Measurements from ENCODE around the gene CDRT15. TPM values are rescaled to one million over a fixed set of nuclear protein-coding genes. Genes with fewer than 3 reads are reported as not detected.

CDRT15 gene
- total RNA-seq, 1 experiment from 2014 or later: not detected

DNA sequence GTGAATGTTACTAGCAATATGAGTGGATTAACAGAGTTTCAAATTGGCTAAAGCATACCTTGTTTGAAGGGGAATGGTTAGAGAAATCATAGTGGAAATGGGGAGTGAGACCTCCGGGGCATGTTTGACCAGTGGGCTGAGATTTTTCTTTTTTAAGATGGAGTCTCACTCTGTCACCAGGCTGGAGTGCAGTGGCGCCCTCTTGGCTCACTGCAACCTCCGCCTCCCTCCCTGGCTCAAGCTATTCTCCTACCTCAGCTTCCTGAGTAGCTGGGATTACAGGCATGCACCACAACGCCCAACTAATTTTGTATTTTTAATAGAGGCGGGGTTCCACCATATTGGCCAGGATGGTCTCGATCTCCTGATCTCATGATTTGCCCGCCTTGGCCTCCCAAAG is 9.6 kb downstream of the CDRT15 start:
- no peak for DNase-seq (ENCODE audit: low read depth in 1 of 2, low spot score in 2 of 2)
- no peak overlapping the region for H3K4me3 ChIP-seq

DNA sequence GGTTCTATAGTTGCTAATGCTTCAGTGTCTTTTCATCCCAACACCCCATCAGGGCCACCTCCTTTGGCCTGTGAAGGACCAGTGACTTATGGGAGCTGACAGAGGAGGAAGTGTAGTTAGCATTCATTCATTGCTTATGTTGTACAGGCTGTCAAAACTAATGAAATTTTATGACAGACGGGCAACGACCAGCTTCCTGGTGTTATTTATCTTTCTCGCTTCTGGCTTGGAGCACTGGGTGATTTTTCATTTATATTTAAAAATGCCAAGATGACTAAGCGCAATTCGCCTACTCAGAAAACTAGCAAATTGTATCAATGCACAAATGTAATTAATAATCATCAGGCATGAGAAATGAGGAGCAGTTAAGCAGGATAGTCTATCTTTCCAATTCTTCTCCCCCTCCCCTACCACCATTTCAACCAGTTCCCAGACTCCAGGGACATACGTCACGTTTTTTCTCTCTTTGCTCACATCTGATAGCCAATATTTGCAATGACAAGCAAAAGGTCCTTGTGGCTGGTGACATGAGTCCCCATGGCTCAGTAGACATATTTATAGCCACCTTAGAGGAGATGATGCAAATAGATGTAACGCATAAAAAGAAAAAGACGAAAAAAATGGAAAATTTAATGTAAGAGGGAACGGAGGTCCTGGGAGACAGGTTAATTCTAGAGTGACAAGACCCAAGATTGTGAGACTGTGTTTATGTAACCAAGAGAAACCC is 11.2 kb downstream of the CDRT15 start:
- Histone ChIP-seq H3K27me3 (replicated peaks) (no peaks in the 10 kb centered on the region), H3K9me3 (replicated peaks) (no peaks in the 10 kb centered on the region), H3K4me3 (no peak overlapping the region), H3K36me3 (no peaks in the 10 kb centered on the region), H3K4me1 (replicated peaks) (peaks cover 7% of the 10 kb centered on the region; the same call in 1 of the 2 replicates), H3K27ac (no peak overlapping the region)
- DNase-seq (ENCODE audit: low read depth in 1 of 2, low spot score in 2 of 2): no peak

More for the DNA sequence above, 9.6 kb downstream of the CDRT15 start:
- Histone ChIP-seq H3K4me1 (replicated peaks) (peaks cover 7% of the 10 kb centered on the region; the same call in 1 of the 2 replicates), H3K27me3 (replicated peaks) (no peaks in the 10 kb centered on the region), H3K27ac (no peak overlapping the region), H3K36me3 (no peaks in the 10 kb centered on the region), H3K9me3 (replicated peaks) (no peaks in the 10 kb centered on the region)

DNA sequence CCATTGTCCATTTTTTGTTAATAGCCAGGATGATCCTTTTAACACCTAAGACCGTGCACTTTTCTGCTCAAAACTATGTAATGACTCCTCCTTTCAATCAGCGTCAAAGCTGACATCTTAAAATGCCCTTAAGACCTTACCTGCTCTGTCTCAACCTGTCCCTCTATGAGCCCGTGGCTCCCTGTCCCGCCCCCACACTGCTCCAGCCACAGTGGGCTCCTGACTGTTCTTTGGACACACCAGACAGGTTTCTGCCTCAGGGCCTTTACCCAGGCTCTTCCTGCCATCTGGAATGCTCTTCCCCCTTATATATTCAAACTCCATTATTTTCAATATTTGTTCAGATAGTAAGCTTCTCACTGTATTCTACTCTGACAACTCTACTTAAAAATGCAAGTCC is 14.1 kb downstream of the CDRT15 start:
- Histone ChIP-seq H3K36me3 (no peaks in the 10 kb centered on the region), H3K27me3 (replicated peaks) (no peaks in the 10 kb centered on the region), H3K9me3 (replicated peaks) (no peaks in the 10 kb centered on the region), H3K4me1 (replicated peaks) (no peaks in the 10 kb centered on the region), H3K4me3 (no peak overlapping the region), H3K27ac (no peak overlapping the region)
- DNase-seq (ENCODE audit: low read depth in 1 of 2, low spot score in 2 of 2): no peak

DNA sequence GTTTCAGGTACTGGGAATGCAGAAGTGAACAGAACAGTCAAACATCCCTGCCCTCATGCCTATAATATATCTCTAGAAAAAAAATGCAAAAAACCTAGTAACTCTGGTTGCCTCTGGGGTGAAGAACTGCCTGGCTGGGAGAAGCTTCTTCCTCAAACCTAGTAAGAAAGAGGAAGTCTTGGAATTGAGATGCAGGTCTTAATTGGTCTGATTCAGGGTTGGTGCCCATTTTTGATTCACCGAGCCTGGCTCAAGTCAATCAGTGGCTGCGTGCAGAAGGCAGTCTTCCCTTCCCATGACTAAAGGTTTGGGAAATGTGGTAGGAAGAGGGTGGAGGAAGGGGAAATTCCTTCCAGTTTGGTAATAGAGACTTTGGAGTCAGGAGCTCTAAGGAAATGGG is 22.4 kb downstream of the CDRT15 start:
- Histone ChIP-seq H3K4me3 (no peak overlapping the region), H3K27ac (no peak overlapping the region), H3K9me3 (replicated peaks) (no peaks in the 10 kb centered on the region), H3K36me3 (peaks cover 3% of the 10 kb centered on the region; the same call in 1 of the 2 replicates), H3K4me1 (replicated peaks) (no peaks in the 10 kb centered on the region), H3K27me3 (replicated peaks) (no peaks in the 10 kb centered on the region)
- no peak for DNase-seq (ENCODE audit: low read depth in 1 of 2, low spot score in 2 of 2)

DNA sequence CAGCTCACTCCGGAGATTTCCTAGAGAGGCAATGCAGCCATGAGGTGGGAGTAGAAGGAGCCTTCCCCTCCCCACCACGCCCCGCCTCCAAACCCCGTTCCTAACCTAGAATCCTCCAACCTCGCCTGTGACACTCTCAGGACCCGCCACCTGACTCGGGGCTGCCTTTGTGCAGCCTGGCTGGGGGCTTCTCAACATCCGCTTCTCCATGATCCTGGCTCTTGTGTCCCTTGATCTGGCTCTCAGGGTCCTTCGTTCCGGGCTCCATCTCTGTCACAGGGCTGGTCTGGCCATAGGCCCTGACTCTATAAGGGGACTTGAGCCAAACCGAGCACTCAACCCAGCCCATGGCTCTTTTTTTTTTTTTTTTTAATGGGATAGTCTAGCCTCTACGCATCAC is 24.3 kb downstream of the CDRT15 start:
- Histone ChIP-seq H3K27me3 (replicated peaks) (no peaks in the 10 kb centered on the region), H3K36me3 (peaks cover 3% of the 10 kb centered on the region; the same call in 1 of the 2 replicates), H3K27ac (no peak overlapping the region), H3K9me3 (replicated peaks) (no peaks in the 10 kb centered on the region), H3K4me1 (replicated peaks) (no peaks in the 10 kb centered on the region), H3K4me3 (no peak overlapping the region)
- no peak for DNase-seq (ENCODE audit: low read depth in 1 of 2, low spot score in 2 of 2)

DNA sequence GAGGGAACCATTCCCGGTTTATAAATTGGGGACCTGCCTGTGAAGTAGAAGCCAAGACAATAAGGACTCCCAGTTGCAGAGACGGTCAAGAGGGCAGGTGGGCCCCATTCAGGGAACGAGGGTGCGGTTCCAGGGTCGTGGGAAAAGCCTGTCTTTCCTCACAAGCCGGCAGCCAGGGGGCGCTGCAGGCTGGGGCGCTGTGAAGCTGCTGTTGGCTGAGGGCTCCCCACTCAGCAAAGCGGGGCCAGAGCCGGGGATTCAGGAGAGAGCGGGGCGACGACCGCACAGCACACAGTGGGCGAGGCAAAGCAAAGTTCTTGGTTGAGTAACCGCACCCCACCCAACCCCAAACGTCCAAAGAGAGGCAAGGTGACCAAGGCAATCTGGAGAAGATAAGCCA is 24.9 kb downstream of the CDRT15 start:
- Histone ChIP-seq H3K27ac (no peak overlapping the region), H3K4me1 (replicated peaks) (no peaks in the 10 kb centered on the region), H3K9me3 (replicated peaks) (no peaks in the 10 kb centered on the region), H3K27me3 (replicated peaks) (no peaks in the 10 kb centered on the region), H3K36me3 (peaks cover 3% of the 10 kb centered on the region; the same call in 1 of the 2 replicates), H3K4me3 (no peak overlapping the region)
- no peak for DNase-seq (ENCODE audit: low read depth in 1 of 2, low spot score in 2 of 2)

DNA sequence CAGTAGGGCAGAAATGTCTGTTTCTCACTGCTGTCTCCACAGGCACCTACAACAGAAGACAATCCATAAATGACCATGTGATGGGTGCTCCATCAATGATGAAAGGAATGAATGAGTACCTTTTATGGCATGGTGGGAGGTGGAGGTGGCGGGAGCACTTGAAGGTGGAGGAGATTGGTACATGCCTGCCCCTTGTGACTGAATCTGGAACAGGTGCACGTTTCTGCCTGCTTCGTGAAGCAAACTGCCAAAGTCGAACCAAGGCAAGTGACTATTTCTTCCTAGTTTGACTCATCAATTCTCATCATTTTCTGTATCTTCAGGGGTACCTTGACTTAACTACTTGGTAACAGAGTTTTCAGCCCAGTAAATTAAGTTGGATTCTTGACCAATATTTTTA is 25.4 kb downstream of the CDRT15 start:
- Histone ChIP-seq H3K27me3 (replicated peaks) (no peaks in the 10 kb centered on the region), H3K27ac (no peak overlapping the region), H3K9me3 (replicated peaks) (no peaks in the 10 kb centered on the region), H3K4me1 (replicated peaks) (no peaks in the 10 kb centered on the region), H3K36me3 (peaks cover 3% of the 10 kb centered on the region; the same call in 1 of the 2 replicates), H3K4me3 (no peak overlapping the region)
- no peak for DNase-seq (ENCODE audit: low read depth in 1 of 2, low spot score in 2 of 2)

DNA sequence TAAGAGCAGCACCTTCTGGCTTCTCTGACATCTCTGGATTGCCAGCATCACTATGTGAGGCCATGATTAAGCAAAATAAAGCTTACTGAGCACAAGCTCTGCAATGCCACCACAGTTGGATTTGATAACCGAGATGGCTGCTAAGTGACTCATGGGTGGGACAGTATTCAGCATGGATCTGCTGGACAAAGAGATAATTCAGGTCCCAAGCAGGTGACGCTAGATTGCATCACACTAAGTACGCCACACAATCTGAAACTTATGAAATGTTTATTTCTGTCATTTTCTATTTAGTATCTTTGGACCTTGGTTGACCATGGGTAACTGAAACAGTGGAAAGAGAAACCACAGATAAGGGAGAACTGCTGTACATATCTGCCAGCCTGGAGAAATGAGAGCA is 27.4 kb downstream of the CDRT15 start:
- no peak for DNase-seq (ENCODE audit: low read depth in 1 of 2, low spot score in 2 of 2)
- Histone ChIP-seq H3K27me3 (replicated peaks) (no peaks in the 10 kb centered on the region), H3K36me3 (peaks cover 3% of the 10 kb centered on the region; the same call in 1 of the 2 replicates), H3K4me1 (replicated peaks) (peaks cover 4% of the 10 kb centered on the region; the same call in 1 of the 2 replicates), H3K9me3 (replicated peaks) (no peaks in the 10 kb centered on the region), H3K4me3 (no peak overlapping the region), H3K27ac (no peak overlapping the region)

DNA sequence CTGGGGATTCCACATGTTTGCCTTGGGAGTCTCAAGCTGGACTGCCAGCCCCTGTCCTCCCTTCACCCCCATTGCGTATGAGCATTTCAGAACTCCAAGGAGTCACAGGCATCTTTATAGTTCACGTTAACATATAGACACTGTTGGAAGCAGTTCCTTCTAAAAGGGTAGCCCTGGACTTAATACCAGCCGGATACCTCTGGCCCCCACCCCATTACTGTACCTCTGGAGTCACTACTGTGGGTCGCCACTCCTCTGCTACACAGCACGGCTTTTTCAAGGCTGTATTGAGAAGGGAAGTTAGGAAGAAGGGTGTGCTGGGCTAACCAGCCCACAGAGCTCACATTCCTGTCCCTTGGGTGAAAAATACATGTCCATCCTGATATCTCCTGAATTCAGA is 28.9 kb downstream of the CDRT15 start:
- Histone ChIP-seq H3K27me3 (replicated peaks) (no peaks in the 10 kb centered on the region), H3K27ac (no peak overlapping the region), H3K4me3 (no peak overlapping the region), H3K4me1 (replicated peaks) (peaks cover 4% of the 10 kb centered on the region; the same call in 1 of the 2 replicates), H3K9me3 (replicated peaks) (no peaks in the 10 kb centered on the region), H3K36me3 (peaks cover 3% of the 10 kb centered on the region; the same call in 1 of the 2 replicates)
- no peak for DNase-seq (ENCODE audit: low read depth in 1 of 2, low spot score in 2 of 2)

DNA sequence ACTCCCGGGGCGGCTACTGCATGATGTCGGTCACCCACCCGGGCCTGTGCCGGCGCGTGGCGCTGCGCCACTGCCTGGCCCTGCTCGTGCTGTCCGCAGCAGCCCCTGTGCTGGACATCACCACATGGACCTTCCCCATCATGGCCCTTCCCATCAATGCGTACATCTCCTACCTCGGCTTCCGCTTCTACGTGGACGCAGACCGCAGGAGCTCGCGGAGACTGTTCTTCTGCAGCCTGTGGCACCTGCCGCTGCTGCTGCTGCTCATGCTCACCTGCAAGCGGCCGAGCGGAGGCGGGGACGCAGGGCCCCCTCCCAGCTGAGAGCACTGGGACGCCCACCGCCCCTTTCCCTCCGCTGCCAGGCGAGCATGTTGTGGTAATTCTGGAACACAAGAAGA is 29.8 kb downstream of the CDRT15 start:
- Histone ChIP-seq H3K4me1 (replicated peaks) (peaks cover 4% of the 10 kb centered on the region; the same call in 1 of the 2 replicates), H3K9me3 (replicated peaks) (no peaks in the 10 kb centered on the region), H3K36me3 (peaks cover 3% of the 10 kb centered on the region; the same call in 1 of the 2 replicates), H3K4me3 (no peak overlapping the region), H3K27me3 (replicated peaks) (no peaks in the 10 kb centered on the region), H3K27ac (no peak overlapping the region)
- DNase-seq (ENCODE audit: low read depth in 1 of 2, low spot score in 2 of 2): no peak

DNA sequence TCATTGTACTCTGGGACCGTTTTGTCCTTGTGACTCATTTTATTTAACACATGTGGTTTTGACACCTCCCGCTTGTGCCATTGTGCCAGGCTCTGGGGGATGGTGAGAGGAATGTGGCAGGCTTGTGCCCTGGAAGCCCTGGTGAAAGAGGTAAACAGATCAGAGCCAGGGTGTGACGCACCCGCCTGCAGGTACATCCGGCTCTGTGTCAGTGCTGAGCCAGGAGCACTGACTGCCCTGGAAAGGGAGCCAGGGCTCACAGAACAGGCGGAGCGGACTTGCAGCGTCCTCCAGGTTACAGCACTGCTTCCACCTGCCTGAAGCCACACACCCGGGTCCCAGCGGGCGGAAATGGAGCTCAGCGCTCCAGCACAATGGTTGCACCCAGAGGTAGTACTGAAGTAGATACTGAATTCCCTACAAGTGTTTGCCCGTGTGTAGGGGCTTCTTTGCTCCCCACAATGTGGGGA is 30.6 kb downstream of the CDRT15 start:
- Histone ChIP-seq H3K4me1 (replicated peaks) (peaks cover 4% of the 10 kb centered on the region; the same call in 1 of the 2 replicates), H3K27me3 (replicated peaks) (no peaks in the 10 kb centered on the region), H3K27ac (no peak overlapping the region), H3K9me3 (replicated peaks) (no peaks in the 10 kb centered on the region), H3K4me3 (no peak overlapping the region), H3K36me3 (peaks cover 3% of the 10 kb centered on the region; the same call in 1 of the 2 replicates)
- no peak for DNase-seq (ENCODE audit: low read depth in 1 of 2, low spot score in 2 of 2)

DNA sequence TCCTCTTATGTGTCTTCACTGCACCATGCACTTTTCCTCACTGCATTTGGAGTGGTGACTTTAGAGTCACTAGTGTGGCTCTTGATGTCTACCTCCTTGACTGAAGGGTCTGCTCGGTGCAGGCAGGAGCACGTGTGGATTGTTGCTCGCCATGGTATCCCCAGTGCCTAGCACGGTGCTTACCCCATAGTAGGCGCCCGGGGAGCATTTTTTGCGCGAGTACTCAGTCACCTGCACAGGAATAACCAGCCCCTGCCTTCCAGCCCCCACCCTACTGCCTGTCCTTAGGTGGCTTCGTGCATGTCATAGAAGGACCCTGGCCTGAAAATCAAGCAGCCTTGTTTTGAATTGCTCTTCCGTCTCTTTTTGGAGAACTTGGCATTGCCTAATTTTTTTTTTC is 31.3 kb downstream of the CDRT15 start:
- no peak for DNase-seq (ENCODE audit: low read depth in 1 of 2, low spot score in 2 of 2)
- no peaks in the 10 kb centered on the region for H3K9me3 ChIP-seq (replicated peaks)
- H3K4me3 ChIP-seq: no peak overlapping the region
- peaks cover 3% of the 10 kb centered on the region; the same call in 1 of the 2 replicates for H3K36me3 ChIP-seq
- H3K27ac ChIP-seq: no peak overlapping the region
- peaks cover 4% of the 10 kb centered on the region; the same call in 1 of the 2 replicates for H3K4me1 ChIP-seq (replicated peaks)
- H3K27me3 ChIP-seq (replicated peaks): no peaks in the 10 kb centered on the region

DNA sequence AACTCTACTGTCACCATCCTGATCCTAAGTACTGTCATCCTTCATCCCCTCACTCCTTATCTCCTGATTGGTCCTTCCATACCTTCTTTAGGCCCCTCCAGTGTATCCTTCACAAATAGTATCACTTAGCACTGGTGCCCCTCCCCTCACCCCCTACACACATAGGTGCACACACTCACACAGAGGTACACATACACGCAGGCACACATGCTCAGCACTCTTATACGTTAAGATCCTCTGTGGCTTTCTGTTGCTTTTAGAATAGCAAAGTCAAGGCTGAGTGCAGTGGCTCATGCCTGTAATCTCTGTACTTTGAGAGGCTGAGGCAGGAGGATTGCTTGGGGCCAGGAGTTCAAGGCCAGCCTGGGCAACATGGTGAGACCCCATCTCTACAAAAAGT is 32.1 kb downstream of the CDRT15 start:
- no peak for DNase-seq (ENCODE audit: low read depth in 1 of 2, low spot score in 2 of 2)
- H3K9me3 ChIP-seq (replicated peaks): no peaks in the 10 kb centered on the region
- H3K36me3 ChIP-seq: peaks cover 2% of the 10 kb centered on the region; the same call in 1 of the 2 replicates
- H3K27ac ChIP-seq: no peak overlapping the region
- H3K4me1 ChIP-seq (replicated peaks): peaks cover 4% of the 10 kb centered on the region; the same call in 1 of the 2 replicates
- no peaks in the 10 kb centered on the region for H3K27me3 ChIP-seq (replicated peaks)
- no peak overlapping the region for H3K4me3 ChIP-seq

DNA sequence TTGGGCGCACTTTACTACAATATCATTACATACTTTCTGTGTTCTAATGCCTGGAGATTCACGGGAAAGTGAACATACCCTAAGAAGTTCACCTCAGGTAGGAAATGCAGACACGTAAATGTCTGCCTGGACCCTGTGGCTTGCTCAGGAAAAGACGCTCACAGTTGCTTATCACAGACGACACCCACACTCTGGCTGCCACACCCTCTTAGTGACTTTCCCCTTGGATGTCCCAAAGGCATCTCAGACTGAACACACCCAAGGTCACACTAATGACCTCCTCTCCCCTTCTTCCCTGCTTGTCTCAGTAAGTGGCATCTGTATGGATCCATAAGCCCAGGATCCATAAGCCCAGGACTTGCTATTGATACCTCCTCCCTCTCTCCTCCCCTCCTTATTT is 32.6 kb downstream of the CDRT15 start:
- DNase-seq (ENCODE audit: low read depth in 1 of 2, low spot score in 2 of 2): no peak
- Histone ChIP-seq H3K27me3 (replicated peaks) (no peaks in the 10 kb centered on the region), H3K9me3 (replicated peaks) (no peaks in the 10 kb centered on the region), H3K4me1 (replicated peaks) (peaks cover 4% of the 10 kb centered on the region; the same call in 1 of the 2 replicates), H3K4me3 (no peak overlapping the region), H3K36me3 (no peaks in the 10 kb centered on the region), H3K27ac (no peak overlapping the region)
